Brain microvascular endothelial cell (primary cell): ENCODE measurements around the gene BACH2.

ENCODE experiments used
- DNase-seq: peaks from one replicate; pipeline ENCODE4 v3.0.0-alpha.2; 2020
- H3K27ac ChIP-seq: fragments of 250-450 bp; sonication (Bioruptor Pico); 2 replicates; pipeline ENCODE4 v1.5.1; 2020; ENCODE audit warnings: mild to moderate bottlenecking, moderate library complexity
- H3K27me3 ChIP-seq: fragments of 250-450 bp; sonication (Bioruptor Pico); replicated peaks from 2 replicates; pipeline ENCODE4 v1.5.1; 2020; ENCODE audit warnings: mild to moderate bottlenecking
- H3K36me3 ChIP-seq: fragments of 250-450 bp; sonication (Bioruptor Pico); replicated peaks from 2 replicates; pipeline ENCODE4 v1.5.1; 2020; ENCODE audit warnings: mild to moderate bottlenecking
- H3K4me3 ChIP-seq: 2 replicates; pipeline ENCODE4 v1.5.1; 2011; ENCODE audit warnings: low read depth, mild to moderate bottlenecking, control low read depth, low read length, moderate library complexity
- in situ Hi-C: cut with HindIII; loops from 2 replicates; pipeline ENCODE4 v1.10.0; 2017; ENCODE audit warnings: low sequenced_read_pairs, low pct_ligation_motif_present
- TF ChIP-seq, protein P1 (sequence below): IDR thresholded peaks from 2 replicates; pipeline ENCODE4 v1.5.1; 2011; ENCODE audit warnings: low read depth, mild to moderate bottlenecking, moderate library complexity, low read length, control low read depth, inconsistent platforms; ENCODE audit errors: missing control alignments

Gene BACH2

DNA sequence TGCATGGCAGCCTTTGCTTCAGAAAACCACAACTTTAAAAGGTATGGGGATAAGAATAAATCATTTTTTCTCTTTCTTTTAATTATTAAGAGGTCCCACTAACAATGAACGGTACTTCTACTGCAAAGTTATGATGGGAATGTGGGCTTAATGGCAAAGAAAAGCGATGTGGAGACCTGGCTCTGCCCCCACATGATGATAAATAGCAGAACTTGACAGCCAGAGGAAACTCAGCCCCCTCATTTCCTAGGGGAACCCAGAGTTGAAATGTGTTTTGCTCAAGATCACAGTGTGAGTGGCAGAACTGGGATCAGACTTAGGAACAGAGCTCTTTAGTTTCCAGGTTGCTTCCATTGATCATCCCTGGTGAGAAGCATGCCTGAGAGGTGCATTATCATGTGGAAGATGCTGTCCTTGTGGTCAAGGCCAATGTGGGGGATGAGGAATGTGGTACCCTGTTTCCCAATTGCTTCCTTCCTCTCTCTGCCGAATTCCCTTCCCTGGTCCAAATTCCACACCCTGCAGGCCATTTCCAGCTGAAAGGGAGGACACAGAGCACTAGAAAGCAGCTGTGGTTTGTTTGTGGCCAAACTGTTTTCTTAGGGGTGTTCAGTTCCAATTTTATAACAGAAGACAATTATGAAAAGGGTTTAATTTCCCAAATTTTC, 66.0 kb downstream of the BACH2 start:
- no peak overlapping the region for H3K4me3 ChIP-seq
- in situ Hi-C loops, result no loop called here
- no peaks in the 10 kb centered on the region for H3K36me3 ChIP-seq
- no peak overlapping the region for H3K27ac ChIP-seq
- TF ChIP-seq, protein P1, sequence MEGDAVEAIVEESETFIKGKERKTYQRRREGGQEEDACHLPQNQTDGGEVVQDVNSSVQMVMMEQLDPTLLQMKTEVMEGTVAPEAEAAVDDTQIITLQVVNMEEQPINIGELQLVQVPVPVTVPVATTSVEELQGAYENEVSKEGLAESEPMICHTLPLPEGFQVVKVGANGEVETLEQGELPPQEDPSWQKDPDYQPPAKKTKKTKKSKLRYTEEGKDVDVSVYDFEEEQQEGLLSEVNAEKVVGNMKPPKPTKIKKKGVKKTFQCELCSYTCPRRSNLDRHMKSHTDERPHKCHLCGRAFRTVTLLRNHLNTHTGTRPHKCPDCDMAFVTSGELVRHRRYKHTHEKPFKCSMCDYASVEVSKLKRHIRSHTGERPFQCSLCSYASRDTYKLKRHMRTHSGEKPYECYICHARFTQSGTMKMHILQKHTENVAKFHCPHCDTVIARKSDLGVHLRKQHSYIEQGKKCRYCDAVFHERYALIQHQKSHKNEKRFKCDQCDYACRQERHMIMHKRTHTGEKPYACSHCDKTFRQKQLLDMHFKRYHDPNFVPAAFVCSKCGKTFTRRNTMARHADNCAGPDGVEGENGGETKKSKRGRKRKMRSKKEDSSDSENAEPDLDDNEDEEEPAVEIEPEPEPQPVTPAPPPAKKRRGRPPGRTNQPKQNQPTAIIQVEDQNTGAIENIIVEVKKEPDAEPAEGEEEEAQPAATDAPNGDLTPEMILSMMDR, result no peak
- H3K27me3 ChIP-seq, result no peaks in the 10 kb centered on the region
- DNase-seq, result no peak

DNA sequence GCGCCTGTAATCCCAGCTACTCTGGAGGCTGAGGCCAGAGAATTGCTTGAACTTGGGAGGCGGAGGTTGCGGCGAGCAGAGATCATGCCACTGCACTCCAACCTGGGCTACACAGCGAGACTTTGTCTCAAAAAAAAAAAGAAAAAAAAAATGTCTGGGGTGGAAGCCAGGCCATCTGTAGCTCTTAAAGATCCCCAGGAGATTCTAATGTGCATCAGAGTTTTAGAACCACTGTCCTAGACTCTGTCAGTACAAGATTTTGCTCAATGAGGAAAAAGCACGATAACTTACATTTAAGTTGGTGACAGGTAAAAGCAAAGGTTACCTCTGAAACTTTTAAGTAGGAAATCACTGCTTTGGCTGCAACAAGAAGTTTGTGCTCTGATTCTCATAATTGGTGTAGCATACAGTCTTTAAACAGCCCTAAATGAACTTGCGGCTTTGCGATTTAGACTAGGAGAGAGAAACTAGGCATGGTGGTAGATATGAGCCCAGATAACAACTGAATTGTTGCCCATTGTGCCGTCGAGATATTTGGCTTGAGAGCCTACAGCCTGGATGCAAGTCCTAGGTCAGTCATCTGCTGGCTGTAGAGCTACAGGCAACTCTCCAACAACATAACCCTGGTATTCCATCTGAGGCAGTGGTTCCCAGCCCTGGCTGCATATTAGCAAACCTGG, 67.2 kb downstream of the BACH2 start:
- in situ Hi-C loops, result no loop called here
- H3K27me3 ChIP-seq, result no peaks in the 10 kb centered on the region
- TF ChIP-seq, protein P1, result no peak
- no peak for DNase-seq
- H3K36me3 ChIP-seq, result no peaks in the 10 kb centered on the region
- no peak overlapping the region for H3K4me3 ChIP-seq
- no peak overlapping the region for H3K27ac ChIP-seq

DNA sequence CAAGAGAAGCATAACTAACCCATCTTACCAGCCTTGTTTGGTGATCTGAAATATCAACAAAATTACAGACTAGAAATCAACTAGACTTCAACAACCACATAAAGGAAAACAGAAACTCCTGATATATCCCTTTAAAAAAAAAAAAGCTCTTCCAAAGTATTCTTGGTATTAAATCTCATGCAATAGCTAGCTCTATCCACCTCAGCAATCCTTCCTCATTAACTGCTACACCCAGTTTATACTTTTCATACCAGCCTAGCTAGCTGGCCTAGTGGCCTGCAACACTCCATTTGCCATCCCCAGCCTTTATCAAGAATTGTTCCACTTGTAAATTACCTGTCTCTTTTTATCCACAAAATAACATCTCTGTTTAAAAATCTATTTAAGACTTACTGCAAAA, 69.0 kb downstream of the BACH2 start:
- in situ Hi-C loops, result no loop called here
- no peak overlapping the region for H3K27ac ChIP-seq
- no peak overlapping the region for H3K4me3 ChIP-seq
- no peaks in the 10 kb centered on the region for H3K27me3 ChIP-seq
- TF ChIP-seq, protein P1, result no peak
- DNase-seq, result no peak
- H3K36me3 ChIP-seq, result no peaks in the 10 kb centered on the region

GRCh38 chr6:90227213-90227612, 69.4 kb downstream of the BACH2 start:
- in situ Hi-C loops, result no loop called here
- DNase-seq, result no peak
- Histone ChIP-seq H3K27ac (no peak overlapping the region), H3K4me3 (no peak overlapping the region), H3K36me3 (no peaks in the 10 kb centered on the region), H3K27me3 (no peaks in the 10 kb centered on the region)
- TF ChIP-seq, protein P1, result no peak

GRCh38 chr6:90226257-90226656, 70.4 kb downstream of the BACH2 start:
- in situ Hi-C loops, result no loop called here
- TF ChIP-seq, protein P1, result no peak
- H3K36me3 ChIP-seq, result no peaks in the 10 kb centered on the region
- H3K27ac ChIP-seq, result no peak overlapping the region
- no peaks in the 10 kb centered on the region for H3K27me3 ChIP-seq
- H3K4me3 ChIP-seq, result no peak overlapping the region
- DNase-seq, result peak; percentile 8

DNA sequence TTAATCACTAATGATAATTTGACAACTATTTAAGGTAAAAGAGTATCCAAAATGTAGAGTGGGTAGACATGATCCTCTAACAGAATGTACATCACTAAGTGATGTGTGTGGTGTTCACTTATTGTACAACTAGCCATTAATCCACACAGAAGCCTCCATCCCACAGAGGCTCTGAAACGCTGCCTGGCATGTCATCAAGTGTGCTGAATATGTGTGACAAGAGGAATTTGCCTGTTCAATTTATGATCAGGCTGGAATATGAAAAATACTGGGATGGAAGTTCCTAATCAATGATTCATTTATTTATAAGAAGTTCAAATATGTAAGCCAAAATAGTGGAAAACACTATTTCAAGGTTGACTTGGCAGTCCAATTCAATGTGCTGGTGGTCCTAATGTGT, 72.4 kb downstream of the BACH2 start:
- Histone ChIP-seq H3K4me3 (no peak overlapping the region), H3K27ac (no peak overlapping the region), H3K36me3 (no peaks in the 10 kb centered on the region), H3K27me3 (no peaks in the 10 kb centered on the region)
- DNase-seq, result no peak
- TF ChIP-seq, protein P1, result no peak
- in situ Hi-C loops, result no loop called here
